ENCODE results near the gene MYCL. TPM values are rescaled to one million over a fixed set of nuclear protein-coding genes. Genes with fewer than 3 reads are reported as not detected.

The MYCL gene
- total and polyA plus RNA-seq, 2 of the 13 experiments (the other 11 are each of a cell fraction or from before 2014, with no cell fraction given), result 0.31 to 1.7 TPM

DNA sequence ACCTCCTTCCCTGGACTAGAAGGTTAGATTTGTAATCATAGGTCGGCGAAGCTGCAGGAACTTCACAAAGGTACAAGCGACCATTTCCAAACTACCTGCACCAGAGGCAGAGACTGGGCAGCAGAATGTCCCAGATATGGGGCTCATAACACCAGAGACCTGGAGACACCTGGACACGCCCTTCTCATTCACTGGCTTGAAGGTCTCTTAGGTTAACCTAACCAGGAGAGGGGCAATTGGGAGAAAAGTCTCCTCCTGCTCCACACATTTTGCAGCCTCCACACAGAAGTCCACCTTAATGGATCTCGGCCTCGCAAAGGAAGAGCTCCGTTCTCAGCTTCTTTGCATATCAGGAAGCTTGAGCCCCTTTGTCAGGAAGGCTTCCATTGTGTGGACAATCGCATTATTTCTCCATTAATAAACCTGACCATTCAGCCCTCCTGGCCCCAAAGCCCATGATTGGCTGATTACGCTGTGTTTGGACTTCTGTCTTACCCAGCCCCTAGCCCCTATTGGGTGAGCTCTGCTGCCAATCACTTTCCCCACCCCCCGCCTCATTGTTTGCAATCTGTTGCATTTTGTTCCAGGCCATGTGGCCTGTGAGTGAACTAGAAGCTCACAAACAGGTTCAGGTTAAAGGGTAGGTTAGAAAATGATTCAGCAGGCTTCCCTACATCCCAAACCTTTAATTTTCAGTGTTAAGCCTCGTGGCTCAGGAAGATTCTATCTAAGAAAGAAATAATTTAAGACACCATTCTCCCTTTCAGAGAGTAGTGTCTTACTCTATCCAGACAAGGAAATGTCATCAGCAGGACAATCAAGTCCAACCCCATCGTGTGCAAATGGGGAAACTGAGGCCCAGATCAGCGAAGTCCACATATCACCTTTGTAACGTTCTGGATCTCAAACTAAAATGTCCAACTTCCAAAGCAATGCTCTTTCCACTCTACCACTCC lies 2.8 kb downstream of the MYCL start (continued):
- TF ChIP-seq, protein P1, sequence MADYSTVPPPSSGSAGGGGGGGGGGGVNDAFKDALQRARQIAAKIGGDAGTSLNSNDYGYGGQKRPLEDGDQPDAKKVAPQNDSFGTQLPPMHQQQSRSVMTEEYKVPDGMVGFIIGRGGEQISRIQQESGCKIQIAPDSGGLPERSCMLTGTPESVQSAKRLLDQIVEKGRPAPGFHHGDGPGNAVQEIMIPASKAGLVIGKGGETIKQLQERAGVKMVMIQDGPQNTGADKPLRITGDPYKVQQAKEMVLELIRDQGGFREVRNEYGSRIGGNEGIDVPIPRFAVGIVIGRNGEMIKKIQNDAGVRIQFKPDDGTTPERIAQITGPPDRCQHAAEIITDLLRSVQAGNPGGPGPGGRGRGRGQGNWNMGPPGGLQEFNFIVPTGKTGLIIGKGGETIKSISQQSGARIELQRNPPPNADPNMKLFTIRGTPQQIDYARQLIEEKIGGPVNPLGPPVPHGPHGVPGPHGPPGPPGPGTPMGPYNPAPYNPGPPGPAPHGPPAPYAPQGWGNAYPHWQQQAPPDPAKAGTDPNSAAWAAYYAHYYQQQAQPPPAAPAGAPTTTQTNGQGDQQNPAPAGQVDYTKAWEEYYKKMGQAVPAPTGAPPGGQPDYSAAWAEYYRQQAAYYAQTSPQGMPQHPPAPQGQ (CRISPR knock-in tag; IDR thresholded peaks at IDR 0.05; ENCODE audit: borderline replicate concordance), result no peak
- TF ChIP-seq ZNF670 (CRISPR knock-in tag; IDR thresholded peaks at IDR 0.05; ENCODE audit: borderline replicate concordance) (no peak), SRSF9 (IDR thresholded peaks at IDR 0.05; ENCODE audit: borderline replicate concordance, insufficient read depth, low read depth, low read length, poor library complexity, severe bottlenecking) (no peak), ZNF563 (CRISPR knock-in tag; IDR thresholded peaks at IDR 0.05) (no peak), ZNF547 (CRISPR knock-in tag; IDR thresholded peaks at IDR 0.05) (no peak), MED13 (CRISPR knock-in tag; IDR thresholded peaks at IDR 0.05) (no peak), POLR2A (IDR thresholded peaks at IDR 0.05; ENCODE audit: insufficient read depth in 1 of 2, low read depth in 2 of 2, low read length in 2 of 2) (0 out of 4 replicates have a peak, but pooled peaks of 1 of the 2 experiments have one; percentile 18), HCFC1 (IDR thresholded peaks at IDR 0.05; ENCODE audit: low read depth, low read length) (no peak)
- TF ChIP-seq, protein P2, sequence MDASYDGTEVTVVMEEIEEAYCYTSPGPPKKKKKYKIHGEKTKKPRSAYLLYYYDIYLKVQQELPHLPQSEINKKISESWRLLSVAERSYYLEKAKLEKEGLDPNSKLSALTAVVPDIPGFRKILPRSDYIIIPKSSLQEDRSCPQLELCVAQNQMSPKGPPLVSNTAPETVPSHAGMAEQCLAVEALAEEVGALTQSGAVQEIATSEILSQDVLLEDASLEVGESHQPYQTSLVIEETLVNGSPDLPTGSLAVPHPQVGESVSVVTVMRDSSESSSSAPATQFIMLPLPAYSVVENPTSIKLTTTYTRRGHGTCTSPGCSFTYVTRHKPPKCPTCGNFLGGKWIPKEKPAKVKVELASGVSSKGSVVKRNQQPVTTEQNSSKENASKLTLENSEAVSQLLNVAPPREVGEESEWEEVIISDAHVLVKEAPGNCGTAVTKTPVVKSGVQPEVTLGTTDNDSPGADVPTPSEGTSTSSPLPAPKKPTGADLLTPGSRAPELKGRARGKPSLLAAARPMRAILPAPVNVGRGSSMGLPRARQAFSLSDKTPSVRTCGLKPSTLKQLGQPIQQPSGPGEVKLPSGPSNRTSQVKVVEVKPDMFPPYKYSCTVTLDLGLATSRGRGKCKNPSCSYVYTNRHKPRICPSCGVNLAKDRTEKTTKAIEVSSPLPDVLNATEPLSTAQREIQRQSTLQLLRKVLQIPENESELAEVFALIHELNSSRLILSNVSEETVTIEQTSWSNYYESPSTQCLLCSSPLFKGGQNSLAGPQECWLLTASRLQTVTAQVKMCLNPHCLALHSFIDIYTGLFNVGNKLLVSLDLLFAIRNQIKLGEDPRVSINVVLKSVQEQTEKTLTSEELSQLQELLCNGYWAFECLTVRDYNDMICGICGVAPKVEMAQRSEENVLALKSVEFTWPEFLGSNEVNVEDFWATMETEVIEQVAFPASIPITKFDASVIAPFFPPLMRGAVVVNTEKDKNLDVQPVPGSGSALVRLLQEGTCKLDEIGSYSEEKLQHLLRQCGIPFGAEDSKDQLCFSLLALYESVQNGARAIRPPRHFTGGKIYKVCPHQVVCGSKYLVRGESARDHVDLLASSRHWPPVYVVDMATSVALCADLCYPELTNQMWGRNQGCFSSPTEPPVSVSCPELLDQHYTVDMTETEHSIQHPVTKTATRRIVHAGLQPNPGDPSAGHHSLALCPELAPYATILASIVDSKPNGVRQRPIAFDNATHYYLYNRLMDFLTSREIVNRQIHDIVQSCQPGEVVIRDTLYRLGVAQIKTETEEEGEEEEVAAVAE (CRISPR knock-in tag; IDR thresholded peaks at IDR 0.05; ENCODE audit: borderline replicate concordance), result no peak
- TF ChIP-seq, protein P3, sequence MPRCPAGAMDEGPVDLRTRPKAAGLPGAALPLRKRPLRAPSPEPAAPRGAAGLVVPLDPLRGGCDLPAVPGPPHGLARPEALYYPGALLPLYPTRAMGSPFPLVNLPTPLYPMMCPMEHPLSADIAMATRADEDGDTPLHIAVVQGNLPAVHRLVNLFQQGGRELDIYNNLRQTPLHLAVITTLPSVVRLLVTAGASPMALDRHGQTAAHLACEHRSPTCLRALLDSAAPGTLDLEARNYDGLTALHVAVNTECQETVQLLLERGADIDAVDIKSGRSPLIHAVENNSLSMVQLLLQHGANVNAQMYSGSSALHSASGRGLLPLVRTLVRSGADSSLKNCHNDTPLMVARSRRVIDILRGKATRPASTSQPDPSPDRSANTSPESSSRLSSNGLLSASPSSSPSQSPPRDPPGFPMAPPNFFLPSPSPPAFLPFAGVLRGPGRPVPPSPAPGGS (CRISPR knock-in tag; IDR thresholded peaks at IDR 0.05), result no peak
- TF ChIP-seq, protein P4, sequence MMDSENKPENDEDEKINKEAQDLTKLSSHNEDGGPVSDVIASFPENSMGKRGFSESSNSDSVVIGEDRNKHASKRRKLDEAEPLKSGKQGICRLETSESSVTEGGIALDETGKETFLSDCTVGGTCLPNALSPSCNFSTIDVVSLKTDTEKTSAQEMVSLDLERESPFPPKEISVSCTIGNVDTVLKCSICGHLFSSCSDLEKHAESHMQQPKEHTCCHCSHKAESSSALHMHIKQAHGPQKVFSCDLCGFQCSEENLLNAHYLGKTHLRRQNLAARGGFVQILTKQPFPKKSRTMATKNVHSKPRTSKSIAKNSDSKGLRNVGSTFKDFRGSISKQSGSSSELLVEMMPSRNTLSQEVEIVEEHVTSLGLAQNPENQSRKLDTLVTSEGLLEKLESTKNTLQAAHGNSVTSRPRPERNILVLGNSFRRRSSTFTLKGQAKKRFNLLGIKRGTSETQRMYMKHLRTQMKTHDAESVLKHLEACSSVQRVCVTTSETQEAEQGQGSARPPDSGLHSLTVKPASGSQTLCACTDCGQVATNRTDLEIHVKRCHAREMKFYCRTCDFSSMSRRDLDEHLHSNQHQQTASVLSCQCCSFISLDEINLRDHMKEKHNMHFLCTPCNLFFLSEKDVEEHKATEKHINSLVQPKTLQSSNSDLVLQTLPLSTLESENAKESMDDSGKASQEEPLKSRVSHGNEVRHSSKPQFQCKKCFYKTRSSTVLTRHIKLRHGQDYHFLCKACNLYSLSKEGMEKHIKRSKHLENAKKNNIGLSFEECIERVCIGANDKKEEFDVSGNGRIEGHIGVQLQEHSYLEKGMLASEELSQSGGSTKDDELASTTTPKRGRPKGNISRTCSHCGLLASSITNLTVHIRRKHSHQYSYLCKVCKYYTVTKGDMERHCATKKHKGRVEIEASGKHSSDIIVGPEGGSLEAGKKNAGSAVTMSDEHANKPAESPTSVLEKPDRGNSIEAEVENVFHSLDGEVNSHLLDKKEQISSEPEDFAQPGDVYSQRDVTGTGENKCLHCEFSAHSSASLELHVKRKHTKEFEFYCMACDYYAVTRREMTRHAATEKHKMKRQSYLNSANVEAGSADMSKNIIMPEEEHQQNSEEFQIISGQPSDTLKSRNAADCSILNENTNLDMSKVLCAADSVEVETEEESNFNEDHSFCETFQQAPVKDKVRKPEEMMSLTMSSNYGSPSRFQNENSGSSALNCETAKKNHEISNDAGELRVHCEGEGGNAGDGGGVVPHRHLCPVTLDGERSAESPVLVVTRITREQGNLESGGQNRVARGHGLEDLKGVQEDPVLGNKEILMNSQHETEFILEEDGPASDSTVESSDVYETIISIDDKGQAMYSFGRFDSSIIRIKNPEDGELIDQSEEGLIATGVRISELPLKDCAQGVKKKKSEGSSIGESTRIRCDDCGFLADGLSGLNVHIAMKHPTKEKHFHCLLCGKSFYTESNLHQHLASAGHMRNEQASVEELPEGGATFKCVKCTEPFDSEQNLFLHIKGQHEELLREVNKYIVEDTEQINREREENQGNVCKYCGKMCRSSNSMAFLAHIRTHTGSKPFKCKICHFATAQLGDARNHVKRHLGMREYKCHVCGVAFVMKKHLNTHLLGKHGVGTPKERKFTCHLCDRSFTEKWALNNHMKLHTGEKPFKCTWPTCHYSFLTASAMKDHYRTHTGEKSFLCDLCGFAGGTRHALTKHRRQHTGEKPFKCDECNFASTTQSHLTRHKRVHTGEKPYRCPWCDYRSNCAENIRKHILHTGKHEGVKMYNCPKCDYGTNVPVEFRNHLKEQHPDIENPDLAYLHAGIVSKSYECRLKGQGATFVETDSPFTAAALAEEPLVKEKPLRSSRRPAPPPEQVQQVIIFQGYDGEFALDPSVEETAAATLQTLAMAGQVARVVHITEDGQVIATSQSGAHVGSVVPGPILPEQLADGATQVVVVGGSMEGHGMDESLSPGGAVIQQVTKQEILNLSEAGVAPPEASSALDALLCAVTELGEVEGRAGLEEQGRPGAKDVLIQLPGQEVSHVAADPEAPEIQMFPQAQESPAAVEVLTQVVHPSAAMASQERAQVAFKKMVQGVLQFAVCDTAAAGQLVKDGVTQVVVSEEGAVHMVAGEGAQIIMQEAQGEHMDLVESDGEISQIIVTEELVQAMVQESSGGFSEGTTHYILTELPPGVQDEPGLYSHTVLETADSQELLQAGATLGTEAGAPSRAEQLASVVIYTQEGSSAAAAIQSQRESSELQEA (CRISPR knock-in tag; IDR thresholded peaks at IDR 0.05; ENCODE audit: not compliant biosample characterization), result no peak
